ENCODE results near the gene MBD3L2. TPM values are rescaled to one million over a fixed set of nuclear protein-coding genes. Genes with fewer than 3 reads are reported as not detected.

Gene MBD3L2
- total RNA-seq: not detected in 2 replicates

GRCh38 chr19:7049021-7049420 is at the start of gene MBD3L2:
MBD3L2 (plus strand) TSS chr19:7049321; CDS start chr19:7049374, 53 bp downstream.

GRCh38 chr19:7021331-7021730 is 27.8 kb upstream of the MBD3L2 start, which contains the start of gene MBD3L2B:
MBD3L2B (minus strand) TSS chr19:7021431; CDS start chr19:7021397, 34 bp downstream.

DNA sequence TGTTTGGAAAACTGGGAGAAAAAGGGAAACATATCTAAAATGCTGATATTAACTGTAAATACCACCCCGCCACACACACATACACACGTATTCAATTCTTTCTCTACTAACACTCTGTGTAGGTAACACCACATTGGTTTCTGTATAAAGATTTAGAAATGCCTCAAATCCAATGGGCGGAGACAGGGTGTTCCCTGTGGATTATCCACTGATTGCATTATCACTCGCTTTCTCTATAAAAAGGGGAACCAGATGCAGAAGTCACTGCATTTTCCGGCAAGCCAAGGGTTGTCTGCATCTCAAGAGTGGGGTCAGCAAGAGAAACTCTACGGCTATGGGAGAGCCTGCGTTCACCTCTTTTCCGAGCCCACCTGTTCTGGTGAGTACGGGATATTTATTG is 18.8 kb upstream of the MBD3L2 start, which contains the start of gene MBD3L5:
Gene MBD3L5 (plus strand): TSS at position 301 of the 400 bp plus-strand sequence. CDS start 34 bp downstream, at position 335.

GRCh38 chr19:7040079-7040478 is 9.0 kb upstream of the MBD3L2 start, which contains the start of gene MBD3L4:
MBD3L4 (minus strand) TSS chr19:7040179; CDS start chr19:7040144, 35 bp downstream.

GRCh38 chr19:7058576-7058975 is 9.5 kb downstream of the MBD3L2 start, which contains the start of gene MBD3L3:
MBD3L3 (minus strand) TSS chr19:7058676; CDS start chr19:7058605, 71 bp downstream.

DNA sequence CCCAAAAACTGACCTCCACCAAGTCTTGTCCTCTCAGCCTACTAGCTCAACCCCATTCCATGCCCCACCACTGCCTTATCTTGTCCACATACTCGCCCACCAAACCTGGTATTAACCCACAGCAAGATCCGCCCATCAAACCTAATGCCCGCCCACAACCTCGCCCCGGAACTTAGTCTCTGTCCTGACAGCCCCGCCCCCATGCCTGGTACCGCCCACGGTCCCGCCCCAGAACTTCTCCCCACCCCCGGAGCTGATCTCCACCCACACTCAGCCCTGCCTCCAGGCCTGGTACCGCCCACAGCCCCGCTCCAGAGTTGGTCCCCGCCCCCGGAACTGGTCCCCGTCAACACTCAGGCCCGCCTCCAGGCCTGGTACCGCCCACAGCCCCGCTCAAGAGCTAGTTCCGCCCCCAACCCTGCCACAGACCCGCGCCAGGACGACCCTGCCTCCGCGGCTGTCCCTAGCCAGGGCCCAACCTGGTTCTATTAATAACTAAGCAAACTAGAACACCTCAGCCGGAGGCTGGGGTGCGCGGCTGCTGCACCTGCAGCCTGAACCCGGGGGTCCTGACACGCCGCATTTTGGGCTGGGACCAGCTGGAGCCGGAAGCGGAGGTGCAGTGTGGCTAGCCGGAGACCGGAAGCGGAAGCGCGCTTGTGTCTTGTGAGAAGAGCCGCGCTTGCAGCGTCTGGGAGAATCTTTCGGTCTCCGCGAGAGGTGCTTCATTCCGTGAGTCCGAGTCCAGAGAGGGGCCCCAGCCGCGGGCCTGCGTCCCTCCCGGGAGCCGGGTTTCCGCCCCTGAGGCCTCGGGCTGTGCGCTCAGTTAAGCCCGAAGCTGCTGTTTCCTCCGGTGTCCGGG is 20.2 kb downstream of the MBD3L2 start, which contains the start of gene ZNF557:
Gene ZNF557 (plus strand): TSS at position 662 of the 862 bp plus-strand sequence. CDS start 5,372 bp downstream, outside the sequence.

Other genes starting within 250 kb of the MBD3L2 start
- gene ADGRE1, start 161.7 kb upstream of the MBD3L2 start, total RNA-seq: not detected in 2 replicates
- gene MBD3L2B, start 27.9 kb upstream of the MBD3L2 start, total RNA-seq: not detected in 2 replicates
- not detected in 2 replicates for gene MBD3L5, start 18.7 kb upstream of the MBD3L2 start, total RNA-seq
- gene MBD3L4, start 9.1 kb upstream of the MBD3L2 start, total RNA-seq: not detected in 2 replicates
- not detected in 2 replicates for gene MBD3L3, start 9.4 kb downstream of the MBD3L2 start, total RNA-seq
- 9.4 and 10.9 TPM in 2 replicates for gene ZNF557, start 20.4 kb downstream of the MBD3L2 start, total RNA-seq
- gene INSR, start 245.1 kb downstream of the MBD3L2 start, total RNA-seq: 22.6 and 26.0 TPM in 2 replicates